IMR-90 (cell line): ENCODE results near the gene CCDC152. TPM values are rescaled to one million over a fixed set of nuclear protein-coding genes. Genes with fewer than 3 reads are reported as not detected.

ENCODE experiments used
- ATAC-seq: fragments of 200-7000 bp; cut with Tn5 transposase; 2 replicates; pipeline ENCODE4 v1.9.1; 2020; ENCODE audit warnings: low read depth, mild to moderate bottlenecking, moderate library complexity
- BruUV-seq: library from RNA; stranded (reverse); fragments of 400-500 nt; replicated peaks from 2 replicates; lab custom pipeline; 2021; lab: Mats Ljungman, UMichigan
- CTCF ChIA-PET: fragments of 300-600 bp; formaldehyde crosslinking; extraction: SDS; loops from one replicate; lab custom pipeline; 2021; ENCODE audit warnings: antibody characterized with exemption; lab: Yijun Ruan, JAX
- POLR2A ChIA-PET: fragments of 300-600 bp; sonication (Branson Sonifier 250); formaldehyde crosslinking; loops from one replicate; lab custom pipeline; 2022; ENCODE audit warnings: antibody characterized with exemption; ENCODE audit not compliant: unreplicated experiment; lab: Charles Lee
- DNase-seq: peaks from one replicate; pipeline ENCODE4 v3.0.0; 2013
- H2AFZ ChIP-seq: replicated peaks from 2 replicates; pipeline ENCODE3; 2013; ENCODE audit warnings: low read length, mild to moderate bottlenecking; ENCODE audit not compliant: poor library complexity
- H2AK5ac ChIP-seq: 2 replicates; pipeline ENCODE4 v1.6.1; 2013; ENCODE audit warnings: low read depth, low read length, inconsistent platforms
- H2AK9ac ChIP-seq: replicated peaks from 2 replicates; pipeline ENCODE3; 2013; ENCODE audit warnings: mild to moderate bottlenecking, low read depth, low read length, moderate library complexity; ENCODE audit not compliant: poor library complexity
- H2BK120ac ChIP-seq: 2 replicates; pipeline ENCODE4 v1.6.1; 2013; ENCODE audit warnings: low read depth, low read length, inconsistent platforms
- H2BK15ac ChIP-seq: 3 replicates; pipeline ENCODE4 v1.6.1; 2013; ENCODE audit warnings: low read depth, low read length, inconsistent platforms
- H2BK20ac ChIP-seq: 2 replicates; pipeline ENCODE4 v1.6.1; 2013; ENCODE audit warnings: low read depth, mild to moderate bottlenecking, inconsistent platforms, low read length, moderate library complexity
- H2BK5ac ChIP-seq: 2 replicates; pipeline ENCODE4 v1.6.1; 2013; ENCODE audit warnings: mild to moderate bottlenecking, low read depth, low read length, inconsistent platforms; ENCODE audit not compliant: poor library complexity, severe bottlenecking
- H3K14ac ChIP-seq: replicated peaks from 2 replicates; pipeline ENCODE4 v1.6.1; 2013; ENCODE audit warnings: low read depth, low read length, inconsistent platforms
- H3K18ac ChIP-seq: 2 replicates; pipeline ENCODE4 v1.6.1; 2013; ENCODE audit warnings: low read depth, low read length, control low read depth
- H3K23ac ChIP-seq: 2 replicates; pipeline ENCODE4 v1.6.1; 2013; ENCODE audit warnings: low read depth, low read length, inconsistent platforms
- H3K27ac ChIP-seq: 2 replicates; pipeline ENCODE4 v1.5.1; 2013; ENCODE audit warnings: mild to moderate bottlenecking, control low read depth, low read length; ENCODE audit not compliant: insufficient read depth
- H3K27me3 ChIP-seq: 2 replicates; pipeline ENCODE4 v1.6.1; 2013; ENCODE audit warnings: low read length; ENCODE audit not compliant: control insufficient read depth, insufficient read depth
- H3K36me3 ChIP-seq: 2 replicates; pipeline ENCODE4 v1.6.1; 2013; ENCODE audit warnings: low read length, mixed read lengths; ENCODE audit not compliant: control insufficient read depth, insufficient read depth
- H3K4ac ChIP-seq: 2 replicates; pipeline ENCODE4 v1.6.1; 2013; ENCODE audit warnings: low read depth, low read length, inconsistent platforms
- H3K4me1 ChIP-seq: 2 replicates; pipeline ENCODE4 v1.6.1; 2013; ENCODE audit warnings: low read length, mixed read lengths; ENCODE audit not compliant: control insufficient read depth, insufficient read depth
- H3K4me2 ChIP-seq: 2 replicates; pipeline ENCODE4 v1.6.1; 2013; ENCODE audit warnings: low read depth, mild to moderate bottlenecking, control low read depth, low read length, moderate library complexity
- H3K4me3 ChIP-seq: 2 replicates; pipeline ENCODE4 v1.5.1; 2013; ENCODE audit warnings: low read depth, mild to moderate bottlenecking, control low read depth, low read length, moderate library complexity; ENCODE audit not compliant: insufficient read depth
- H3K56ac ChIP-seq: 2 replicates; pipeline ENCODE4 v1.6.1; 2013; ENCODE audit warnings: low read length, inconsistent platforms; ENCODE audit not compliant: insufficient read depth; ENCODE audit errors: extremely low read depth
- H3K79me1 ChIP-seq, 2 experiments: 2 replicates each; pipeline ENCODE4 v1.6.1; 2013; ENCODE audit warnings: low read length in 2 of 2, inconsistent platforms in 1 of 2, low read depth in 1 of 2
- H3K9ac ChIP-seq: 2 replicates; pipeline ENCODE4 v1.6.1; 2013; ENCODE audit warnings: low read depth, low read length, control low read depth
- H3K9me1 ChIP-seq: 2 replicates; pipeline ENCODE4 v1.6.1; 2013; ENCODE audit warnings: low read length, inconsistent platforms; ENCODE audit not compliant: insufficient read depth
- H3K9me3 ChIP-seq: 2 replicates; pipeline ENCODE4 v1.6.1; 2013; ENCODE audit warnings: low read length; ENCODE audit not compliant: control insufficient read depth, insufficient read depth
- H4K20me1 ChIP-seq: 2 replicates; pipeline ENCODE4 v1.6.1; 2013; ENCODE audit warnings: low read length, inconsistent platforms; ENCODE audit not compliant: insufficient read depth
- H4K5ac ChIP-seq: 2 replicates; pipeline ENCODE4 v1.6.1; 2013; ENCODE audit warnings: mild to moderate bottlenecking, low read depth, low read length, control low read depth
- H4K8ac ChIP-seq, 2 experiments: 2 replicates each; pipeline ENCODE4 v1.6.1; 2013; ENCODE audit warnings: low read depth in 2 of 2, low read length in 2 of 2, control low read depth in 1 of 2, inconsistent platforms in 1 of 2
- H4K91ac ChIP-seq: 2 replicates; pipeline ENCODE4 v1.6.1; 2013; ENCODE audit warnings: low read depth, low read length, inconsistent platforms; ENCODE audit not compliant: insufficient read depth
- BHLHE40 ChIP-seq: fragments of 150-350 bp; IDR thresholded peaks from 2 replicates; pipeline ENCODE4 v1.6.1; 2016; ENCODE audit warnings: mild to moderate bottlenecking, low read depth, low read length
- CEBPB ChIP-seq: IDR thresholded peaks from 2 replicates; pipeline ENCODE4 v1.6.1; 2012; ENCODE audit warnings: low read depth, low read length, improper control_type of control experiment
- CHD1 ChIP-seq: IDR thresholded peaks from 2 replicates; pipeline ENCODE4 v1.6.1; 2012; ENCODE audit warnings: low read depth, low read length, improper control_type of control experiment
- CTCF ChIP-seq: conservative IDR thresholded peaks from 2 replicates; pipeline ENCODE4 v1.5.1; 2012; ENCODE audit warnings: mild to moderate bottlenecking, low read depth, low read length, improper control_type of control experiment
- FOS ChIP-seq: fragments of 150-350 bp; IDR thresholded peaks from 2 replicates; pipeline ENCODE4 v1.6.1; 2016; ENCODE audit warnings: low read depth, low read length
- MAFK ChIP-seq: IDR thresholded peaks from 2 replicates; pipeline ENCODE4 v1.6.1; 2012; ENCODE audit warnings: low read depth, low read length, improper control_type of control experiment
- MAZ ChIP-seq: IDR thresholded peaks from 2 replicates; pipeline ENCODE4 v1.6.1; 2012; ENCODE audit warnings: low read depth, mild to moderate bottlenecking, low read length, improper control_type of control experiment, moderate library complexity, borderline replicate concordance
- MXI1 ChIP-seq: IDR thresholded peaks from 2 replicates; pipeline ENCODE4 v1.6.1; 2012; ENCODE audit warnings: low read depth, mild to moderate bottlenecking, low read length, moderate library complexity, borderline replicate concordance
- NFE2L2 ChIP-seq: fragments of 150-350 bp; IDR thresholded peaks from 2 replicates; pipeline ENCODE4 v1.6.1; 2016; ENCODE audit warnings: low read depth, mild to moderate bottlenecking, low read length
- POLR2A ChIP-seq: IDR thresholded peaks from 2 replicates; pipeline ENCODE4 v1.6.1; 2012; ENCODE audit warnings: mild to moderate bottlenecking, low read depth, low read length
- RAD21 ChIP-seq: IDR thresholded peaks from 2 replicates; pipeline ENCODE4 v1.6.1; 2012; ENCODE audit warnings: low read length, improper control_type of control experiment
- RCOR1 ChIP-seq: IDR thresholded peaks from 2 replicates; pipeline ENCODE4 v1.6.1; 2012; ENCODE audit warnings: mild to moderate bottlenecking, low read length, improper control_type of control experiment; ENCODE audit not compliant: insufficient replicate concordance
- RFX5 ChIP-seq: IDR thresholded peaks from 2 replicates; pipeline ENCODE4 v1.8.0; 2012; ENCODE audit warnings: low read depth, mild to moderate bottlenecking, low read length, moderate library complexity
- SMC3 ChIP-seq: fragments of 150-350 bp; IDR thresholded peaks from 2 replicates; pipeline ENCODE4 v1.6.1; 2016; ENCODE audit warnings: low read depth, mild to moderate bottlenecking, antibody characterized with exemption, low read length, moderate library complexity
- WGBS, 2 experiments: methylation state at CpG; one replicate each; pipeline versions ENCODE4 v1.1.5 to v1.1.7; 2013; ENCODE audit warnings: missing lambda C conversion rate in 2 of 2; ENCODE audit not compliant: insufficient read length in 1 of 2; ENCODE audit errors: extremely low coverage in 2 of 2; 5-methylcytosine and 5-hydroxymethylcytosine counted together
- dilution Hi-C: fragments of 300-500 bp; cut with HindIII; formaldehyde crosslinking; loops from one replicate; pipeline ENCODE4 v1.14.3; 2018; ENCODE audit warnings: low sequenced_read_pairs; ENCODE audit not compliant: unreplicated experiment
- in situ Hi-C: fragments of 300-500 bp; cut with MboI; formaldehyde crosslinking; loops from 3 replicates; pipeline ENCODE4 v1.14.3; 2019; ENCODE audit warnings: low sequenced_read_pairs, inconsistent platforms, mixed read lengths
- intact Hi-C: fragments of 100-400 bp; cut with micrococcal nuclease; formaldehyde crosslinking; loops from 2 replicates; pipeline ENCODE4 v1.10.0; 2022
- polyA plus RNA-seq, 3 experiments: library from polyadenylated mRNA; depleted of rRNA; stranded (reverse); fragments of >200 nt; gene quantifications; 2 replicates each; pipeline ENCODE4 v1.2.3, GENCODE V29; 2012; ENCODE audit warnings: low replicate concordance in 1 of 3
- total RNA-seq: library from RNA; depleted of rRNA; stranded (reverse); fragments of >200 nt; gene quantifications from 2 replicates; pipeline ENCODE4 v1.2.3, GENCODE V29; 2012
- TF ChIP-seq, protein P1 (sequence below): fragments of 150-350 bp; IDR thresholded peaks from 2 replicates; pipeline ENCODE4 v1.6.1; 2017; ENCODE audit warnings: mild to moderate bottlenecking, antibody characterized with exemption, low read length, low read depth
- TF ChIP-seq, protein P2 (sequence below): fragments of 150-350 bp; IDR thresholded peaks from 2 replicates; pipeline ENCODE4 v1.6.1; 2016; ENCODE audit warnings: low read depth, mild to moderate bottlenecking, low read length, moderate library complexity, borderline replicate concordance

Gene CCDC152
- total and polyA plus RNA-seq, 2 of the 4 experiments (the other 2 are of a cell fraction) = 0.87 to 0.90 TPM

DNA sequence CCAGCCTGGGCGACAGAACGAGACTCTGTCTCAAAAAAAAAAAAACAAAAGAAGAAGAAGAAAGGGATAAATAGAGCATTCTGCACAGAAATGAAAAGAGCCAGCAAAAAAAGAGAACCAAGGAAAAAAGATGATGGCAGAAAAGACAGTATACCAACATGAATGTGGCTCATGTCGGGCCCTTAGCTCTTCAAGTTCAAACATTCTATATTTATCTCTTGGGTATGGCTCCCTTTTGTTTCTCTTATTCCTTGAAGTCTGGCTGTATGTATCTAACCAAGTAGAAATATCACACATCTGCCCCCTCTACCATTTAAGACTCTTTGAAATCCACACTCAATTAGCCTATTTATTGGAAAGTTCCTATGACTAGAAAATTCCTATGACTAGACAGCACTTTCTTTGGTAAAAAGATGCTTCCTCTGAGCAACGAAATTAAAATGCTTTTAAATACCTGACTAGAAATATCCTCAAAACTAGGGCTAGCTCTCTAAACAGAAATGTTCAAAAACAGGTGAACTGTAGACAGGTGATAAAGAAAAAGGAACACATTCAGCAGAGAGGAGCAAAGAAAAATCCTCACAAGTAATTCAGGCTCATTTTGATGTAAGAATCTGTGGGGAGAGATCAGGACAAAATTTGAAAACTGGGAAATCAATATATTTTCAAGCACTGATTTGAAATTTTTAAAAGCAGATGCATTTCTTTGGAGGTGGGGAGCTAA, 52.4 kb downstream of the CCDC152 start:
- Histone ChIP-seq H3K27me3 (no peaks in the 10 kb centered on the region), H3K4me1 (no peaks in the 10 kb centered on the region), H2AK9ac (no peak overlapping the region), H3K79me1 (no peaks in the 10 kb centered on the region), H3K9me1 (no peaks in the 10 kb centered on the region), H2BK5ac (no peak overlapping the region), H2AFZ (no peak overlapping the region), H3K23ac (no peak overlapping the region), H2BK120ac (no peak overlapping the region), H3K4ac (no peak overlapping the region), H4K5ac (no peak overlapping the region), H3K18ac (no peak overlapping the region), H2AK5ac (no peak overlapping the region), H3K56ac (no peak overlapping the region), H3K9ac (no peak overlapping the region), H4K91ac (no peak overlapping the region), H4K8ac (no peak overlapping the region), H3K14ac (no peak overlapping the region), H3K36me3 (no peaks in the 10 kb centered on the region), H3K4me3 (no peak overlapping the region), H2BK15ac (no peak overlapping the region), H3K4me2 (no peak overlapping the region), H4K20me1 (no peaks in the 10 kb centered on the region), H3K27ac (no peak overlapping the region), H2BK20ac (no peak overlapping the region), H3K9me3 (no peaks in the 10 kb centered on the region)
- intact Hi-C loops (no loop called here), in situ Hi-C loops (no loop called here), dilution Hi-C loops (no loop called here)
- ChIA-PET POLR2A (no interaction called here), CTCF (no interaction called here)
- DNase-seq = no peak
- WGBS, 2 experiments = no CpG with 5 or more reads among the region's 4 CpGs
- no peak for ATAC-seq
- BruUV-seq = no TSS peak
- TF ChIP-seq FOS (no peak), RCOR1 (no peak), BHLHE40 (no peak), MAZ (no peak), NFE2L2 (no peak), CTCF (no peak), CEBPB (no peak), MAFK (no peak), POLR2A (no peak), RFX5 (no peak), SMC3 (no peak), CHD1 (no peak), RAD21 (no peak), MXI1 (no peak)
- TF ChIP-seq, protein P1, sequence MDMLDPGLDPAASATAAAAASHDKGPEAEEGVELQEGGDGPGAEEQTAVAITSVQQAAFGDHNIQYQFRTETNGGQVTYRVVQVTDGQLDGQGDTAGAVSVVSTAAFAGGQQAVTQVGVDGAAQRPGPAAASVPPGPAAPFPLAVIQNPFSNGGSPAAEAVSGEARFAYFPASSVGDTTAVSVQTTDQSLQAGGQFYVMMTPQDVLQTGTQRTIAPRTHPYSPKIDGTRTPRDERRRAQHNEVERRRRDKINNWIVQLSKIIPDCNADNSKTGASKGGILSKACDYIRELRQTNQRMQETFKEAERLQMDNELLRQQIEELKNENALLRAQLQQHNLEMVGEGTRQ = no peak
- TF ChIP-seq, protein P2, sequence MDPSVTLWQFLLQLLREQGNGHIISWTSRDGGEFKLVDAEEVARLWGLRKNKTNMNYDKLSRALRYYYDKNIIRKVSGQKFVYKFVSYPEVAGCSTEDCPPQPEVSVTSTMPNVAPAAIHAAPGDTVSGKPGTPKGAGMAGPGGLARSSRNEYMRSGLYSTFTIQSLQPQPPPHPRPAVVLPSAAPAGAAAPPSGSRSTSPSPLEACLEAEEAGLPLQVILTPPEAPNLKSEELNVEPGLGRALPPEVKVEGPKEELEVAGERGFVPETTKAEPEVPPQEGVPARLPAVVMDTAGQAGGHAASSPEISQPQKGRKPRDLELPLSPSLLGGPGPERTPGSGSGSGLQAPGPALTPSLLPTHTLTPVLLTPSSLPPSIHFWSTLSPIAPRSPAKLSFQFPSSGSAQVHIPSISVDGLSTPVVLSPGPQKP = no peak
